Brain microvascular endothelial cell (primary cell): Measurements from ENCODE around the gene BRF1.

Experiments used
- DNase-seq: peaks from one replicate; pipeline ENCODE4 v3.0.0-alpha.2; 2020
- H3K27ac ChIP-seq: fragments of 250-450 bp; sonication (Bioruptor Pico); 2 replicates; pipeline ENCODE4 v1.5.1; 2020; ENCODE audit warnings: mild to moderate bottlenecking, moderate library complexity
- H3K27me3 ChIP-seq: fragments of 250-450 bp; sonication (Bioruptor Pico); replicated peaks from 2 replicates; pipeline ENCODE4 v1.5.1; 2020; ENCODE audit warnings: mild to moderate bottlenecking
- H3K36me3 ChIP-seq: fragments of 250-450 bp; sonication (Bioruptor Pico); replicated peaks from 2 replicates; pipeline ENCODE4 v1.5.1; 2020; ENCODE audit warnings: mild to moderate bottlenecking
- H3K4me3 ChIP-seq: 2 replicates; pipeline ENCODE4 v1.5.1; 2011; ENCODE audit warnings: low read depth, mild to moderate bottlenecking, control low read depth, low read length, moderate library complexity
- in situ Hi-C: cut with HindIII; loops from 2 replicates; pipeline ENCODE4 v1.10.0; 2017; ENCODE audit warnings: low sequenced_read_pairs, low pct_ligation_motif_present
- TF ChIP-seq, protein P1 (sequence below): IDR thresholded peaks from 2 replicates; pipeline ENCODE4 v1.5.1; 2011; ENCODE audit warnings: low read depth, mild to moderate bottlenecking, moderate library complexity, low read length, control low read depth, inconsistent platforms; ENCODE audit errors: missing control alignments

BRF1 gene

DNA sequence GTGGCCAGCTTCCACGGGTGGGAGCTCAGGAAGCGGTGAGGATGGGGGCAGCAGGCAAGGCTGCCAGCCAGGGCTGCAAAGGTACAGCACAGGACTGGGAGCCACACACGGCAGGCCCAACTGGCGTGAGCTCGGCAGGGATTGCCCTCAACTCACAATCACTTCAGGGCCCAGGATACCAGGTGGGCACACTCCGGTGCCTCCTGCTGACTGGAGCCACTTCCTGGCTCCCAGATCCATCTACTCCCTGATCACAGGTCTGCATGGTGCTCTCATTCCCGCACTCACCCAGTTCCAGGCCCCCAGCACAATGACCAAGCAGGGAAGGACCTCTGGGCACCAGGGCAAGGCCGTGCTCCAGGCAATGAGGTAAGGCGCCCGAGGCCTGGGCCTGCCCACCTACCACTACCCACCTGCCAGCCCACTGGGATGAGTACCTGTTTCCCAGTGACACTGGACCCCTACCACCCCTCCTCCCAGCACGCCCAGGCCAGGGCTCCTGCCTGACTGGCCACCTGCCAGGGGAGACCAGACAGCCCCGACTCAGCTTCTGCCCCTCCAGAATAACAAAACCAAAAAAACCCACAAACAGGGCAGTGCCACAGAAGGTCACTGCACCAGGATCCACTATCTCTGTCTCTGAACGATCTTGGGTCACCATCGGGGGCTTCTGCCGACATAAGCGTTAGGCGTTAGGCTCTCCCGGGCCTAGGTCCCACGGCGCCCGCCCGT is 134.1 kb downstream of the BRF1 start:
- H3K27me3 ChIP-seq, result peaks cover 17% of the 10 kb centered on the region
- no peaks in the 10 kb centered on the region for H3K36me3 ChIP-seq
- DNase-seq, result no peak
- in situ Hi-C loops, result no loop called here
- TF ChIP-seq, protein P1, sequence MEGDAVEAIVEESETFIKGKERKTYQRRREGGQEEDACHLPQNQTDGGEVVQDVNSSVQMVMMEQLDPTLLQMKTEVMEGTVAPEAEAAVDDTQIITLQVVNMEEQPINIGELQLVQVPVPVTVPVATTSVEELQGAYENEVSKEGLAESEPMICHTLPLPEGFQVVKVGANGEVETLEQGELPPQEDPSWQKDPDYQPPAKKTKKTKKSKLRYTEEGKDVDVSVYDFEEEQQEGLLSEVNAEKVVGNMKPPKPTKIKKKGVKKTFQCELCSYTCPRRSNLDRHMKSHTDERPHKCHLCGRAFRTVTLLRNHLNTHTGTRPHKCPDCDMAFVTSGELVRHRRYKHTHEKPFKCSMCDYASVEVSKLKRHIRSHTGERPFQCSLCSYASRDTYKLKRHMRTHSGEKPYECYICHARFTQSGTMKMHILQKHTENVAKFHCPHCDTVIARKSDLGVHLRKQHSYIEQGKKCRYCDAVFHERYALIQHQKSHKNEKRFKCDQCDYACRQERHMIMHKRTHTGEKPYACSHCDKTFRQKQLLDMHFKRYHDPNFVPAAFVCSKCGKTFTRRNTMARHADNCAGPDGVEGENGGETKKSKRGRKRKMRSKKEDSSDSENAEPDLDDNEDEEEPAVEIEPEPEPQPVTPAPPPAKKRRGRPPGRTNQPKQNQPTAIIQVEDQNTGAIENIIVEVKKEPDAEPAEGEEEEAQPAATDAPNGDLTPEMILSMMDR, result no peak
- no peak overlapping the region for H3K4me3 ChIP-seq
- no peak overlapping the region for H3K27ac ChIP-seq

DNA sequence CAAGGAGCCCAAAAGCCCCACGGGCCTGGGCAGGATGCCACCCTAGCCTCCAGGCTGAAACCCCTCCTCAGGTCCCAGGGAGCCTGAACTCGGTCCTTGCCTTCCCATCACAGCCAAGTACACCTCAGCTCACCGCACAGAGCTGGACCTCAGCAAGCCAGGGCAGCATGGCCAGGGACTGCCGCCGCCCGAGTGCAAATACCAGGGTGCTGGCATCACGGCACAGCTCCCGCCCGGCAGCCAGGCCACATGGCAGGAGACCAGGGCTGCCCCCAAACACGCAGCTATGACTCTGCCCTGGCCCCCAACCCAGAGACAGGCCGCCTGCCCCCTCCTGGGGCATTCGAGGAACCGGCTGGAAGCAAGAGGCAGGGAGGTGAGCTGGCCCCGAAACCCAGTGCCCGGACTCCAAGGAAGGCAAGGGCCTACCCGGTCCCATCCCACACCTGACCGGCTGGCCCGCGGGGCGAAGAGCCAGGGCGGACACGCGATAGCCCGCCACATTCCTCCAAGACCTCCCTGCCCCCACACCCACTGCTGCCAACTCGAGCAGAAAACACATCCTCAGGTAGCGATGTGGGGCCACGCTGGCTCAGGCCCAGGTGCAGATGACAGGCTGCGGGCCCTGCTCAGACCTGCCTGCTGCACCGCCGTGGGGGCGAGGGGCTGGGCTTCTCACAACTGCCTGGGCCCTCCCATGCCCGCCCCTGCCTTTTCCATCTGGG is 134.9 kb downstream of the BRF1 start:
- Histone ChIP-seq H3K27me3 (peaks cover 17% of the 10 kb centered on the region), H3K27ac (no peak overlapping the region), H3K4me3 (no peak overlapping the region), H3K36me3 (no peaks in the 10 kb centered on the region)
- in situ Hi-C loops, result no loop called here
- DNase-seq, result no peak
- TF ChIP-seq, protein P1, result no peak

DNA sequence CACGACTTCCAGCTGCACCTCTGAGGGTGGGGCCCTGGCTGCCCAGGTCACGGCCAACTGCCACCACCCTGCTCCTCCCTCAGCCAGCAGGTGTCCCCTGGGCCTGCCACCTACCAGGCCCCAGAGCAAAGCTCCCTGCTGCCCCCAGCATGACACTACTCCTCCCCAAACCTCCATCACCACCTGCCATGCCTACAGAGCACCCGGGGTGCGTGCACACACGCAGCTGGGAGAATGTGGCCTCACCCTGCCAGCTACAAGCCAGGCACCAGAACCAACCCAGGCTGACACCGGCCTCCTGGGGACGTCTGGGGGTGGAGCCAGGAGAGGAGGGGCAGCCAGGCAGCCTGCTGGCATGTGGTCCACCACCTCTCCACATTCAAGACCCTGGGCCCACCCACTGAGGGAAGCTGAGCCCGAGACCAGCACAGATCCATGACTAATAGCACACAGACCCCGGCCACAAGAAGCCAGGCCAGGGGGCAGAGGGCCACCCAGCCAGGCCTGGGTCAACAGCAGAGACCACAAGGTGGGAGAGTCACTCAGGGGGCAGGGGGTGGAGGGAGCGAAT is 135.6 kb downstream of the BRF1 start:
- peaks cover 17% of the 10 kb centered on the region for H3K27me3 ChIP-seq
- DNase-seq, result no peak
- no peak overlapping the region for H3K4me3 ChIP-seq
- no peak overlapping the region for H3K27ac ChIP-seq
- TF ChIP-seq, protein P1, result no peak
- H3K36me3 ChIP-seq, result no peaks in the 10 kb centered on the region
- in situ Hi-C loops, result no loop called here

DNA sequence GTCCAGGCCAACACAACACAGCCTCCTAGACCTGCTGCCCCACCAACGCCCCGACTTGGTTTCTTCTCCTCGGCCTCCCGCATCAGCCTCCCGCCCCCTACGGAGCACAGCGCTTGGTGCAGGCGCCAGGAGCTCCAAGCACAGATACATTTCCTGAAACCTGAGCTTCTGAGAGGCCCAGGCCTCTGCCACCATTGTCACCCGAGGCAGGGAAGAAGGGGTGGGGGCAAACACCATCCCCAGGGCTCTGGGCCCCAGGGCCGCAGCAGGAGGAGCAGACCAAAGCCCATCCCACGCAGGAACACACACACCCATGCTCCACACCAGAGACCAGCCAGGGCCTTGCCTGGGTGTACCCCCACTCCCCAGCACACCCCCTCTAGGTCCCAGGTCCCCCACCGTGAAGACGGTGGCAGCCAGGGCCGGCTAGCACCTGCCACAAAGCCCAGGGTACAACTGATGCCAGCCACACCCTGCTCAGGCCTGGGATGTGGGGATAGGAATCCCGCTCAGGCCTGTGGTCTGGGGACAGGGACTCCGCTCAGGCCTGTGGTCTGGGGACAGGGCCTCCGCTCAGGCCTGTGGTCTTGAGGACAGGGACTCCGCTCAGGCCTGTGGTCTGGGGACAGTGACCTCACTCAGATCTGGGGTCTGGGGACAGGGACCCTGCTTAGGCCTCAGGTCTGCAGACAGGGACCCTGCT is 137.6 kb downstream of the BRF1 start:
- TF ChIP-seq, protein P1, result no peak
- no peak for DNase-seq

DNA sequence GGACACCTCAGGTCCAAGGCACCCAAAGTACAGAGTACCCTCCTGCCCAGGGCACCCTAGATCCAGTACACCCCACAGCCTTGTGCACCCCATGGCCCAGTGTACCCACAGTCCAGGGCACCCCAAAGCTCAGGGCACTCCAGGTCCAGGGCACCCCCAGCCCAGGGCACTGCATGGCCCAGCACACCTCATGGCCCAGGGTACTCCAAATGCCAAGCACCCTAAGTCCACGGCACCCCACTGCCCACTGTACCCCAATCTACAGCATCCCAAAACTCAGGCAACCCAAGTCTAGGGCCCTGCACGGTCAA is 138.2 kb downstream of the BRF1 start:
- Histone ChIP-seq H3K27ac (no peak overlapping the region), H3K36me3 (no peaks in the 10 kb centered on the region), H3K27me3 (peaks cover 4% of the 10 kb centered on the region), H3K4me3 (no peak overlapping the region)
- DNase-seq, result no peak
- in situ Hi-C loops, result no loop called here
- TF ChIP-seq, protein P1, result no peak

More for the DNA sequence above, 137.6 kb downstream of the BRF1 start:
- in situ Hi-C loops, result no loop called here
- H3K27me3 ChIP-seq, result peaks cover 7% of the 10 kb centered on the region
- no peak overlapping the region for H3K27ac ChIP-seq
- no peak overlapping the region for H3K4me3 ChIP-seq
- no peaks in the 10 kb centered on the region for H3K36me3 ChIP-seq
